ENCODE measurements around the gene ZFAND3.

ZFAND3 gene

DNA sequence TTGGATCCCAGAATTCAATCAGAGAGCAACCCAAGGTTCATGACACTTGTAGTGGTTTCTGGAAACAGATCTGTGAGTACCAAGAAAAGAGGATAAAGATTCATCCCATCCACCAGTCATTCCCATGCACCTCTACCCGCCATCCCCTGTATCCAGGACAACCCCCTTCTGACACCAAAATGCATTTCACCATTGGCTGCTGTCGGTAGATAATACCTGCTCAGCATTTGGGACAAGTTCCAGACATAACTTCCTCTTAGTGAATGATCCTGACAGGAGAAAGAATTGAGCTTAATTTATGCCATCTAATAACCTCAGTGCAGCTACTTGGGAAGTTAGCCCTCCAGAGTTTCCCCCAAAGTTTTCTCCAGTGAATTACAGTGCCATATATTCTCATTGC lies 329.1 kb downstream of the ZFAND3 start:
- no peaks in the 10 kb centered on the region for H3K9me3 ChIP-seq (ENCODE audit: insufficient read depth, low read length, severe bottlenecking)
- H3K4me1 ChIP-seq (ENCODE audit: insufficient read depth, low read length), result no peaks in the 10 kb centered on the region
- ATAC-seq (ENCODE audit: insufficient read depth, low read depth) (no peak), DNase-seq (no peak)
- peaks cover 30% of the 10 kb centered on the region for H3K36me3 ChIP-seq (ENCODE audit: insufficient read depth, low read length)
- no peak for TF ChIP-seq EZH2 (IDR thresholded peaks at IDR 0.05; ENCODE audit: borderline replicate concordance, low read depth, low read length, severe bottlenecking)
- TF ChIP-seq CTCF (IDR thresholded peaks at IDR 0.05; ENCODE audit: borderline replicate concordance, extremely low read depth, low read length, poor library complexity, severe bottlenecking), result no peak
- H3K4me2 ChIP-seq (ENCODE audit: insufficient read depth, low read length), result no peak overlapping the region
- H4K20me1 ChIP-seq (ENCODE audit: insufficient read depth, low read length), result peaks cover 39% of the 10 kb centered on the region
- H3K79me2 ChIP-seq (ENCODE audit: insufficient read depth, low read length), result no peaks in the 10 kb centered on the region
- H3K27me3 ChIP-seq (ENCODE audit: insufficient read depth, low read length, poor library complexity), result no peaks in the 10 kb centered on the region
- H3K4me3 ChIP-seq (ENCODE audit: low read depth in 1 of 2, low read length in 2 of 2), result no peak overlapping the region
- no peak overlapping the region for H3K9ac ChIP-seq (ENCODE audit: low read depth, low read length)
- no peak overlapping the region for H3K27ac ChIP-seq (ENCODE audit: low read length)
- H2AFZ ChIP-seq (ENCODE audit: low read depth, low read length), result no peak overlapping the region

GRCh38 chr6:38149531-38149930 lies 330.0 kb downstream of the ZFAND3 start:
- Histone ChIP-seq H2AFZ (ENCODE audit: low read depth, low read length) (no peak overlapping the region), H3K4me3 (ENCODE audit: low read depth in 1 of 2, low read length in 2 of 2) (no peak overlapping the region), H4K20me1 (ENCODE audit: insufficient read depth, low read length) (peaks cover 39% of the 10 kb centered on the region), H3K9ac (ENCODE audit: low read depth, low read length) (no peak overlapping the region), H3K4me2 (ENCODE audit: insufficient read depth, low read length) (no peak overlapping the region), H3K79me2 (ENCODE audit: insufficient read depth, low read length) (no peaks in the 10 kb centered on the region), H3K36me3 (ENCODE audit: insufficient read depth, low read length) (peaks cover 27% of the 10 kb centered on the region), H3K4me1 (ENCODE audit: insufficient read depth, low read length) (no peaks in the 10 kb centered on the region), H3K27me3 (ENCODE audit: insufficient read depth, low read length, poor library complexity) (no peaks in the 10 kb centered on the region), H3K27ac (ENCODE audit: low read length) (no peak overlapping the region), H3K9me3 (ENCODE audit: insufficient read depth, low read length, severe bottlenecking) (no peaks in the 10 kb centered on the region)
- TF ChIP-seq CTCF (IDR thresholded peaks at IDR 0.05; ENCODE audit: borderline replicate concordance, extremely low read depth, low read length, poor library complexity, severe bottlenecking) (no peak), EZH2 (IDR thresholded peaks at IDR 0.05; ENCODE audit: borderline replicate concordance, low read depth, low read length, severe bottlenecking) (no peak)
- ATAC-seq (ENCODE audit: insufficient read depth, low read depth), result no peak
- no peak for DNase-seq

DNA sequence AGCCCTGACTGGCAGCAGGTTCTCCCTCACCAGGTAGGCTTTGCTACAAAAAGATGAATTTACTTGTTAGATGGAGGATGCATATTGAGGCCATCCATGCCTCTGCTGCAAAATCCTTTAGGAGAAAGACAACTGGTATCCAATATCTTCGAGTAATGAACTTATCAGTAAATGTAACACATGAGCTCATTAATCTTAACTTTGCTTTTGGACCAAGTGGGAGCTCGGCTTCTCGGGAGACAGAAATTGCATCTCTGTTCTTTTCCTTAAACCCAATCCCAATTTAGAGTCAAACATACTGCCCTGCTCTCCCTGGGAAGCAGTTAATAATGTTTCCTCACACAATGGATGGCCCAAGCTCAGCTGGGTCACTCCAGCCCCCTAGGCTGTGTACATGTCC lies 330.5 kb downstream of the ZFAND3 start:
- TF ChIP-seq CTCF (IDR thresholded peaks at IDR 0.05; ENCODE audit: borderline replicate concordance, extremely low read depth, low read length, poor library complexity, severe bottlenecking) (no peak), EZH2 (IDR thresholded peaks at IDR 0.05; ENCODE audit: borderline replicate concordance, low read depth, low read length, severe bottlenecking) (no peak)

More for the DNA sequence above, 330.5 kb downstream of the ZFAND3 start:
- H3K4me1 ChIP-seq (ENCODE audit: insufficient read depth, low read length), result no peaks in the 10 kb centered on the region
- no peaks in the 10 kb centered on the region for H3K79me2 ChIP-seq (ENCODE audit: insufficient read depth, low read length)
- DNase-seq (no peak), ATAC-seq (ENCODE audit: insufficient read depth, low read depth) (no peak)
- H3K9me3 ChIP-seq (ENCODE audit: insufficient read depth, low read length, severe bottlenecking), result no peaks in the 10 kb centered on the region
- H3K27ac ChIP-seq (ENCODE audit: low read length), result no peak overlapping the region
- H3K36me3 ChIP-seq (ENCODE audit: insufficient read depth, low read length), result peaks cover 27% of the 10 kb centered on the region
- H3K4me3 ChIP-seq (ENCODE audit: low read depth in 1 of 2, low read length in 2 of 2), result no peak overlapping the region
- no peak overlapping the region for H3K9ac ChIP-seq (ENCODE audit: low read depth, low read length)
- no peak overlapping the region for H3K4me2 ChIP-seq (ENCODE audit: insufficient read depth, low read length)
- H4K20me1 ChIP-seq (ENCODE audit: insufficient read depth, low read length), result peaks cover 37% of the 10 kb centered on the region
- H2AFZ ChIP-seq (ENCODE audit: low read depth, low read length), result no peak overlapping the region
- no peaks in the 10 kb centered on the region for H3K27me3 ChIP-seq (ENCODE audit: insufficient read depth, low read length, poor library complexity)
